NK-92 treated with Interleukin-12 subunit alpha and Interleukin-12 subunit beta, amount 100 ng/mL, for 24 hours (cell line): Measurements from ENCODE around the gene RUNX1.

Source experiments
- DNase-seq: peaks from one replicate; lab custom pipeline; 2025; lab: John Stamatoyannopoulos, UW

Gene RUNX1

GRCh38 chr21:34946385-34946840 is 102.7 kb downstream of the RUNX1 start:
- DNase-seq: no peak

- no peak for DNase-seq
Observed at GRCh38 chr21:34945288-34945687, 103.8 kb downstream of the RUNX1 start.

- DNase-seq: no peak
Observed at GRCh38 chr21:34944015-34944755, 104.9 kb downstream of the RUNX1 start.

DNA sequence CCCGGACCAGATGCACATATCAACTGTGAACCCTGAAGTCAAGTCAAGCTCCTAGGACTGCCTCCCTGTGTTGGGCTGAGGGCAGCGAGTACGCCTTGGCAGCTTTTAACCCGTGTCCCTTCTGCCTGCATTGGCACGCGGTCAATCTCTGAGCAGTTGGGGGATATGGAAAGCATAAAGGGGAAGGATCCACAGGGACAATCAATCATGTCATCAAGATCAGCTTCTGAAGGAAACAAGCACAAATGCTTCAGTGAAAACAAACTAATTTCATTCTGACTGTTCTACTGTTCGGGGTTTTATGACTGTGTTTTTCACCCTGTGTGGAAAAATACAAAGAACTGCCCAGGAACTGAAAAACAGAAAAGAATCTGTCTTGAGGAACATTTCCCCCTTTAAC is 106.2 kb downstream of the RUNX1 start:
- DNase-seq: no peak

GRCh38 chr21:34941162-34941561 is 107.9 kb downstream of the RUNX1 start:
- DNase-seq: no peak

GRCh38 chr21:34939673-34940331 is 109.3 kb downstream of the RUNX1 start:
- DNase-seq: no peak

- DNase-seq: no peak
Observed at GRCh38 chr21:34938089-34938764, 110.9 kb downstream of the RUNX1 start.

GRCh38 chr21:34936883-34937563 is 112.1 kb downstream of the RUNX1 start:
- DNase-seq: no peak

GRCh38 chr21:34936371-34936789 is 112.7 kb downstream of the RUNX1 start:
- DNase-seq: no peak

DNA sequence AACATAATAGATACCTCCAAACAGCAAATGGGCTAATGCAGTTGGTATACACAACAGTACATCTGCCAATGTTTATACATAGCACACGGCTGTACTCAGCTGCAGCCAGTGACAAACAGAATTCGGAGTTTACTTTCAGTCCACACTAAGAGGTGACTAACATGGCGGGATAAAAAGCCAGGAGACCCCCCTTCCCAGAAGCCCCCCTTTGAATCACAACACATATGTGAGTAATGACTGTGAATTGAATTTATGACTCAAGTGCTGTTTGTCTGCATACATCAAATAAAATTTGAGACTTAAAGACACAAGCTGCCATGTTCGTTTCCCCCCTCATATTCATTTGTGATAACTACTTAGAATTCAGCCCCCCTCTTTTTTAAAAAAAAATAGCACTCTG is 113.2 kb downstream of the RUNX1 start:
- no peak for DNase-seq

GRCh38 chr21:34935452-34935851 is 113.7 kb downstream of the RUNX1 start:
- no peak for DNase-seq

DNA sequence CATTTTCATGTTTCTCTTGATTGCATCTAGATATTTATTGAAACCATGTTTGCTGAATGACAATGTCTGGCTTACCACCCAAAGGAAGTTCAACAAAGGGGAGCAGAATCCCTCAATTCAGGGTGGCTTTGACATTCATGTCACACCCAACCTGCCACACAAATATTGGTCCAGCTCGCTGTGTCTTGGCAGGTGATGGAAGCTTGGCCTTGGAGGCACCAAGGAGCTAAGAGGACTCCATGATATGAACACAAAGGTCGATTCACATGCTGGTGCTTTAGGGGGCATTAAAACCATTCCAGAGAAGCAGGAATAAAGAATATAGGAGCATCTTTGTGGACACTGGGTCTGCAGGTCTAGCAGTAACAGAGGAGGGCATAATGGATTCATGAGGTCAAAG is 114.8 kb downstream of the RUNX1 start:
- no peak for DNase-seq

DNA sequence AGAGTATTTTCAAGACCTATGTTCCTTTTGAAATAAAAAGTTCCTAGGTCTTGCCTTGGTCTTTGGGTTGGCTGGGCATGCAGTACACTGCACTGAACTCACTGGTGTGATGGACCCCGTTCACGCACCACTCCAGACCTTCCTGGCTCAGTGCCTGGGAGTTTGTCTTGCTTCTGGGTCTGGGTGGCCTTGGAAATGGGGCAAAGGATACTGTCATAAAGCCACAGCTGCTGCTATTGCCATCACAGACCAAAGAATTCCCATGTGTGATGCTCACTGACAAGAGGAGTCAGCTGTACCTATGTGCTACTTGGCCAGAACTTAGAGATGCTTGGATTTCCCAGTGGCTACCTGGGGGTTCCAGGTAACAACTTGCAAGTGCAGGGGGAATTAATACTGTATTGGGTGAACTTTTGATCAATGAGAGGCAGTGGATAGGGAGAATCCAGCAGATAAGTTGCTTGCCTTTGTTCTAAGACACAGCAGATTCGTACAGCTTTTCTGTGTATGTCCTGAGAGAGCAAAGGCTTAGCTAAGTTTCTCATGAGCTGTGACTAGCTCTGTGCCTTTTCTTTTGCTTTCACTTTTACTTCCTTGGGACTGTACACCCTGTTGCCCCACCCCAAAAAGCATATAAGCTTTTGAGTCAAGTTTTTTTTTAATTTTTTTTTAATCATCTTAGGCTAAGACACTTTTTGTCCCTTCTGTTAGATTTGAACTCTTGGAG is 115.3 kb downstream of the RUNX1 start:
- no peak for DNase-seq

- DNase-seq: no peak
Observed at GRCh38 chr21:34932233-34932632, 116.9 kb downstream of the RUNX1 start.

DNA sequence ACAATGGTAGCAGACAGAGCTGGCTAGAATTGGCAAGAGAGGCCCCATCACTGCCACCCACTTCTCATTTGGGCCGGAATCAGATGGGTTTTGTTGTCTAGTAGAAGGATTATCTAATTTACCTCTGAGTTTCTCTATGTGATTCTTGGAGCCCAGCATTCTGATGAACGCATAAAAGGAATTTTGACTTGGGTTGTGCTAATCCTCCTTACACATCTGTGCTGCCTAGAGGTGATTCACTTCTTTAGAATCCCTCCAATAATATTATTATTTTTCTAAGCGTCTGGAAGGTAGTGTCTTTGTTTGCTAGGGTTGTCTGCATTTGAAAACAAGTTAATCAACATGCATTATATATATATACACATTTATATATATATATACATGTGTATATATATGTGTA is 118.1 kb downstream of the RUNX1 start:
- DNase-seq: no peak

- DNase-seq: no peak
Observed at GRCh38 chr21:34928637-34929036, 120.5 kb downstream of the RUNX1 start.

- DNase-seq: no peak
Observed at GRCh38 chr21:34927992-34928391, 121.1 kb downstream of the RUNX1 start.

DNA sequence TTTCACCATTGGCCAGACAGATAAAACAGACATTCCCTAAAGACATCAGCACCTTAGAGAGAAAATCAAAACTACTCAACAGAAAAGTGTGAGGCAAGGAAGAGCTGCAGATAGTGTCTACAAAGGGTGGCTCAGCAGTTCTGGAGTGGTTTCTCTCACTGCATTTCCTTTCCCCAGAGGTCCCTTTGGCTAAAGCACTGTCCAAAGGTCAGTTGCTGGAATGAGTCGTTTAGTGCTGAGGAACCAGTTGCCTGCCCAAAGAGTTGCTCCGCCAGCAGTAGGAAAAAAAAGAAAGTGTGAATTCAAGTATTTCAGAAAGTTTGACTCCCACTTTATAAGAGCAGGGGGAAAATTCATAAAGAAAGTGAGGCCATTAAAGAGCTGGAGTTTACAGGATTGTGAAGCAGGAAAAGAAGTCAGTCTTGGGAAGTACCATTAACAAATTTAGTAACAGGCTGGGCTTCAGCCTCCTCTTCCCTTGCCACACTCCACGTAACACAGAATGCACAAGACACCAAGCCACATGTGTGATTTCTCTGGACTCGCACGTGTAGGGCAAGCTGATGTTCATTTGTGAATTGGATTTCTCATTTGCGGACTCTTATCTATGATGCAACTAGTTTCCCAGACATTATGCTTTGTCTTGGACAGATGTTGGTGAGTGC is 122.2 kb downstream of the RUNX1 start:
- DNase-seq: no peak

GRCh38 chr21:34925597-34925996 is 123.5 kb downstream of the RUNX1 start:
- DNase-seq: no peak

DNA sequence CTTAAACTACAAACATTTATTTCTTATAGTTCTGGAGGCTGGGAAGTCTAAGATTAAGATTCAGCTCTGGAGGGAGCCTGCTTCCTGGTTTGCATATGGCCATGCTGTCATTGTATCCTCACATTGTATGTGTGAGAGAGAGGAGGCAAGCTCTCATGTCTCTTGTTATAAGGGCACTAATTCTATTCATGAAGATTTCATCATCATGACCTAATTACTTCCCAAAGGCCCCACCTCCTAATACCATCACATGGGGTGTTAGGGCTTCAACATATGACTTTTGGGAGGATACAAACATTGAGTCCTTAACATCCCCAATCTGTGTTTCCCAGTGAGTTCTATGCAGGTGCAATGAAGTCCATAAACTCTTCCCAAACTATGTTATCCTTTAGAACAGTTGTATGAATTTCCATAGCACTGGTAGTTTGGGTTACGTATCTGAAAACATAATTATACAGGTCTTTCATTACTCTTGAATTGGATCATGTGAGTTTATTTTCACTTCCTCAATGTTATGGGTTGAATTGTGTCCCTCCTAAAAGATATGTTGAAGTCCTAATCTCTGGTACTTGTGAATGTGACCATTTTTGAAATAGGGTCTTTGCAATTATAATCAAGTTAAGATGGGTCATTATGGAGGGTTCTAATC is 124.2 kb downstream of the RUNX1 start:
- no peak for DNase-seq

DNA sequence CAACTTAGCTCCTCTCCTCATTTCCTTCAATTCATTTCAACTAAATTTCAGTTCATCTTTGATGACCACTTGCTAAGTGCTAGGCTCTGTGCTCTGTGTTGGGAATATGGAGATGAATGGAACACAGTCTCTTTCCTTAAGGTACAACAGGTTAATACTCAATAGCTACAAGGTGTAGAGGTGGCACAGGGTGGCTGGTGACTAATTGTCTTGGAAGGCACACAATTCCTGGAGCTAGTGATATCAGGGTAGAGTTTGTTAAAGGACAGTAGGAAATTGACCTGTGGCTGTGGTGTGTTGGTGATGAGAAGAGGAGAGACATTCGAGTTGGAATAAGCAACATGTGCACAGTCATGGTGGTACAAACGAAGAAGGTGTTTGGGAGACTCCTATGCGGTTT is 124.9 kb downstream of the RUNX1 start:
- DNase-seq: no peak
